NB4 (cell line): ENCODE measurements around the gene GJA3.
A peak's percentile ranks its signal among the peaks of the same experiment; 100 is the strongest.

ENCODE experiments used
- DNase-seq: peaks from one replicate; pipeline ENCODE4 v3.0.0; 2010; ENCODE audit warnings: low read depth
- H3K4me3 ChIP-seq: one replicate; pipeline ENCODE4 v1.5.1; 2011; ENCODE audit warnings: mild to moderate bottlenecking, low read depth, low read length, moderate library complexity
- CTCF ChIP-seq: IDR thresholded peaks from one replicate; pipeline ENCODE4 v1.5.1; 2012; ENCODE audit warnings: low read depth, low read length
- MYC ChIP-seq: IDR thresholded peaks from 2 replicates; pipeline ENCODE4 v1.6.1; 2011; ENCODE audit warnings: low read depth, low read length
- POLR2A ChIP-seq: IDR thresholded peaks from 2 replicates; pipeline ENCODE4 v1.6.1; 2011; ENCODE audit warnings: mild to moderate bottlenecking; ENCODE audit not compliant: insufficient read length; ENCODE audit errors: extremely low read depth
- TF ChIP-seq, protein P1 (sequence below): IDR thresholded peaks from 2 replicates; pipeline ENCODE4 v1.6.1; 2011; ENCODE audit warnings: low read depth, low read length

Gene GJA3

DNA sequence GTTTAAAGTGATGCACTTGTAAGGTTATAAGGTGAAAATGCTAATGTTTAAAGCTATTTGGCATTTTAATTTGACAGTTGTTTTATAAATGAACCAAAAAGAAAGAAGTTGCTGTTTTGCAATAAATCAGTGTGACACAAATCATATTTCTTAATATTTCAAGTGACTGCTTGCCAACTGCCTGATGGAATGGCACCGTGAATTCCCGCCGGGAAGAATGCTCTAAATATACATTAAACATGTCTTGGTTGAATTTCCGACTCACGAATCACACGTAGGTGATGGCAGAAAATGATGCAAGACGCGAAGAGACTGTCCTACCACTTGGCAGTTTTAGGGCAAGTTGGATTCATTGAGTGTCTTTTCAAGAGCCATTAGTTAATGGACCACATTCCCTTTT is 34.9 kb upstream of the GJA3 start:
- no peak overlapping the region for H3K4me3 ChIP-seq
- TF ChIP-seq CTCF, result no peak
- no peak for TF ChIP-seq MYC
- TF ChIP-seq, protein P1, sequence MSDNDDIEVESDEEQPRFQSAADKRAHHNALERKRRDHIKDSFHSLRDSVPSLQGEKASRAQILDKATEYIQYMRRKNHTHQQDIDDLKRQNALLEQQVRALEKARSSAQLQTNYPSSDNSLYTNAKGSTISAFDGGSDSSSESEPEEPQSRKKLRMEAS, result no peak
- no peak for TF ChIP-seq POLR2A
- DNase-seq, result no peak

GRCh38 chr13:20193907-20194631 is 33.2 kb upstream of the GJA3 start:
- TF ChIP-seq, protein P1, result no peak
- no peak for TF ChIP-seq POLR2A
- TF ChIP-seq MYC, result no peak
- TF ChIP-seq CTCF, result no peak
- no peak for DNase-seq
- H3K4me3 ChIP-seq, result no peak overlapping the region

- peak; percentile 33 for DNase-seq
- H3K4me3 ChIP-seq, result peak overlapping the region; percentile 12
- TF ChIP-seq, protein P1, result no peak
- TF ChIP-seq CTCF (no peak), POLR2A (no peak), MYC (no peak)
These were observed 32.5 kb upstream of the GJA3 start for GRCh38 chr13:20193162-20193906.

DNA sequence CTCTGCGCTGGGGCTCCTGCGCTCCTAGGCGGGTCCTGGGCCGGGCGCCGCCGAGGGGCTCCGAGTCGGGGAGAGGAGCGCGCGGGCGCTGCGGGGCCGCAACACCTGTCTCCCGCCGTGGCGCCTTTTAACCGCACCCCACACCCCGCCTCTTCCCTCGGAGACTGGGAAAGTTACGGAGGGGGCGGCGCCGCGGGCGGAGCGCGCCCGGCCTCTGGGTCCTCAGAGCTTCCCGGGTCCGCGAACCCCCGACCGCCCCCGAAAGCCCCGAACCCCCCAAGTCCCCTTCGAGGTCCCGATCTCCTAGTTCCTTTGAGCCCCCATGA is 31.9 kb upstream of the GJA3 start, which contains the start of gene GJB2:
Gene GJB2, minus strand, starts transcription at position 103 of the 326 bp plus-strand sequence. CDS start 3,357 bp downstream, outside the sequence.
- no peak for DNase-seq

More for the DNA sequence above, 31.9 kb upstream of the GJA3 start, which contains the start of gene GJB2:
- H3K4me3 ChIP-seq, result peak within 1 kb of the TSS; percentile 12
- TF ChIP-seq MYC, result no peak
- TF ChIP-seq CTCF, result no peak
- no peak for TF ChIP-seq POLR2A
- TF ChIP-seq, protein P1, result no peak
